Adipose tissue (tissue), 3 donors: ENCODE measurements around the gene RABGAP1. TPM values are rescaled to one million over a fixed set of nuclear protein-coding genes. Genes with fewer than 3 reads are reported as not detected.

ENCODE experiments used
- H3K27ac ChIP-seq: one replicate; pipeline ENCODE4 v1.5.1; 2013; ENCODE audit warnings: low read depth, low read length
- WGBS, 3 donors: extraction: QIAGEN DNeasy Blood & Tissue Kit; methylation state at CpG; one replicate each; pipeline ENCODE4 v1.1.7; 2013; 5-methylcytosine and 5-hydroxymethylcytosine counted together
- polyA plus RNA-seq, 3 donors: library from polyadenylated mRNA; stranded (reverse); fragments of 200-250 nt; gene quantifications; one replicate each; pipeline ENCODE4 v1.2.3, GENCODE V29; 2013
- donor health status: healthy with polysubstance abuse.
- donor health status: Bipolar disorder and iron deficiency.
- donor health status: healthy.

RABGAP1 gene
- polyA plus RNA-seq, 3 donors: 7.9 to 16.5 (median 16.1) TPM

DNA sequence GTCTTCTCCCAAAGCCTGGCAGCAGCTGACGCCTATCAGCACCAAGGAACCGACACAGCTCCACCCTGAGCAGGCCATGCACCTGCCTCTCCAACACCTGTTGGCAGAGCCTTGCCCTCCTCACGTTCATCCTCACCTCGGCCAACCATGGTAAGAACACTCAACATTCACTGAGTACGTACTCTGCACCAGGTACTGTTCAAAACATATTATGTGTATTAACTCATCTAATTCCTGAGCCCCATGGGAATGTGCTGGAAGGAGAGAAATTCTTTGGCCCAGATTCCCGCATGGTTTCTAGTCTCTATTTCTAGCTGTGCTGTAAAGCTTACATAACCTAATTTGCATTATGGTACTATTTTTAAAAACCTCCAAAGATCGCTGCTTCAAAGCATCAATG, 178.7 kb downstream of the RABGAP1 start:
- H3K27ac ChIP-seq: no peak overlapping the region
- WGBS, 3 donors: 73 to 76% (median 75%) methylated on average over 7 of the region's 7 CpGs

DNA sequence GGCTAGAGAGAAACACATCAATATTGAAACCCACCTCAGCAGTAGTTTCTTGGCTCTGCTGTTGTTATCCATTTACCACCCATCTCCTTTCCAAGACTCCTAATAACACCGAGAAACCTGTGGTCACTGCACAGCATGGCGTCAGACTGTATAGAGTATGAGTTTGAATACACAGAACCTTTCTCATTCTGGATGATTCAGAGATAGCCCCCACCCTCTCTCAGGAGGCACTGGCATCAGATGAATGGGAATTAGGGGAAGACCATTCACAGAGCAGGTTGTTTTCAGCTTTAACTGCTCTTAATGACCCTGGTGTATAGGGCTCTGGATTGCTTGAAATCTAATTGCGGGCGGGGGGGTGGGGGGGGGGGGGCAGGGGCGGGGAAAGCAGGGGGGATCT, 179.3 kb downstream of the RABGAP1 start:
- WGBS, 3 donors: 79 to 88% (median 81%) methylated on average over 5 of the region's 5 CpGs
- H3K27ac ChIP-seq: no peak overlapping the region

DNA sequence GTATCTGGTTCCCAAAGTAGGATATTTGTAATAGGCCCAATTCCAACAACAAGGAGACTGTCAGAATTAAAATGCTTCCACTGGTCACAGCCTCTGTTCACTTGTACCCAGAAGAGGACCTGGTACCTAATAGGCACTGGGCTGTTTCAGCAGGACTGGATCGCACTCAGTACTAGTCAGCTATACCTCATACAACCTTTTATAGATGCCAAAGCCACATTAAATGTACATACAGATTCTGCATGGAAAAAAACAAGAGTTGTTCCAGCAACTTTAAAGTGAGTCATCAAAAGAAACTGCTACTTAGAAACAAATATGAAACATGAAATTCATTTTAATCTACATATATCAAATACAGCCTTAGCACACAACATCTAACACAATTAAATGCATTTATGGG, 180.1 kb downstream of the RABGAP1 start:
- H3K27ac ChIP-seq: no peak overlapping the region

DNA sequence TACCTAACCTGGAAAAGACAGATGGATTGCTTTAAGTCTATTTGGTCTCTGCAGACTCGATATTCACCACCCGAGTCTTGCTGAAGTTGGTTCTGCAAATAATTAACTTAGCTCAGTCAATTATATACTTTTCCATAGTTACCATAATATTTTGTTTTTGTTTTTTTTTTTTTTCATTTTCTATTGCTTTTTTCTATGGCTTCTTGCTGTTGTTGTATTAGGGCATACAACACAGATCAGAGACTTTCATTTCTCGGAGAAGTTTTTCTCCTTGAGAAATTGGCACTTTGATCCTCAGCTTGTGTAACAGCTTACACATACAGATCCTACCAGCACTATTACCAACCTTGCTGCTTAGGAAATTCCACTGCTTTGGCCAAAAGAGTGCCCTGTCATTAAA, 180.6 kb downstream of the RABGAP1 start:
- H3K27ac ChIP-seq: no peak overlapping the region

More for the DNA sequence above, 180.1 kb downstream of the RABGAP1 start:
- WGBS, 3 donors: 86 to 98% (median 97%) methylated on average over 1 of the region's 1 CpG

DNA sequence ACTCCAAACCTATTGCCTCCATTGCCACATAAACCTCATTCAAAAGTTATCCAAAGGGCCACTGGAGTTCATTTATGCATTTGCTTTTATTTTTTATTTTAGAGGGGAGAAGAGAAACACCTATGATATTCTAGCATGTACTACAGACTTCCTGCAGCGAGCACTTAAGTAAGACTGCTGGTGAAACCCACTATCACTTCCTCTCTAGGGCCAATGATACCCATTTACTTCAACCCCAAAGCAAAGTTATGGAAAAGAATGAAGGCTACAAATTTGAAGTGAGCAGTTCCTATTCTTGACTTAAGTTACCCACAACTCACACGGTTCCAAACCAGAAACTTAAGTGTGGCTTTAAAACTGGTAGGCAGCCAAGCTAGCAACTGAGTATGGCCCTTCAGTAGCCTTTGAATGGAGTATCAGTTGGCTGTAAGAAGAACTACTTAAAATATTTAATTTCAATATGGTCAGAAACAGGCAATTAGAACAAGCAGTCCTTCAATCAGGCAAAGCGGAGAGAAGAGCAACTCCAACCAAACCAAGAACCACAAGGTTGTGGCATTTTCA, 186.8 kb downstream of the RABGAP1 start:
- H3K27ac ChIP-seq: no peak overlapping the region
- WGBS, 3 donors: 74 to 97% (median 81%) methylated on average over 3 of the region's 3 CpGs

More for the DNA sequence above, 180.6 kb downstream of the RABGAP1 start:
- 44 to 93% (median 91%) methylated on average over 3 of the region's 3 CpGs for WGBS, 3 donors

DNA sequence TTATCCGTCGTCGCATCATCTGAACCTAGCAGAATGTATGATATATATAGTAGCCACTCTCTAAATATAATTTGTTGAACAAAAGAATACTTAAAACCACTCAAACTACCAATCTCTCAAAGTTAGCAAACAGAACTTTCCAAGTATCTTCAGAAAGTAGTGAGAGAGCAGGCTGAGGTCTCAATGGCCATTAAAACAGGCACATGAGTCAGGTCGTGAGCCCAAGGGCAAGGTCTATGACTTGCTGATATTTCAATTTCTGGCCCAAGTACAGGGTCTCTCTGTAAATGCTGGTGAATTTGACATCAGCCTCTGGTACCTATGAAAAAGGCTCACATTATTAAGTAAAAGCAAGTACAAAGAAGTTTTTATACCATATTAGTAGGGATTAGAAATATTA, 187.8 kb downstream of the RABGAP1 start:
- no peak overlapping the region for H3K27ac ChIP-seq
- WGBS, 3 donors: 96 to 98% (median 97%) methylated on average over 4 of the region's 4 CpGs

DNA sequence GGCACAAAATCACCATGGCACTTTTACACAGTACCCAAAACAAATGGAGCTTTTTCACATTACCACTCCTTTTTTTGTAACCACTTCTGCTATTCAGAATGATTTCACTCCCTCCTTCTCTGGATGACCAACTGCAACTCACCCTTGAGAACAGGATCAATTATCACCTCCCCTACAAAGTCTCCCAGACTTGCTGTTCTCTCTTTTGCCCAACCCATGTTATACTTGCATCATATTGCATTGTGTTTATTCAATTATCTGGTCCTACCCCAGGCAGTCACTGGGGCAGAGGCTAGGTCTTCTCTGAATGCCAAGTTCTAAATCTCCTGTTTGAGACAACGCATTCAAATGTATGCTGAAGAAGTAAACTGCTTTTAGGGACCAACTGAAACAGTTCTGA, 188.6 kb downstream of the RABGAP1 start:
- 88 to 92% (median 90%) methylated on average over 1 of the region's 1 CpG for WGBS, 3 donors
- no peak overlapping the region for H3K27ac ChIP-seq

DNA sequence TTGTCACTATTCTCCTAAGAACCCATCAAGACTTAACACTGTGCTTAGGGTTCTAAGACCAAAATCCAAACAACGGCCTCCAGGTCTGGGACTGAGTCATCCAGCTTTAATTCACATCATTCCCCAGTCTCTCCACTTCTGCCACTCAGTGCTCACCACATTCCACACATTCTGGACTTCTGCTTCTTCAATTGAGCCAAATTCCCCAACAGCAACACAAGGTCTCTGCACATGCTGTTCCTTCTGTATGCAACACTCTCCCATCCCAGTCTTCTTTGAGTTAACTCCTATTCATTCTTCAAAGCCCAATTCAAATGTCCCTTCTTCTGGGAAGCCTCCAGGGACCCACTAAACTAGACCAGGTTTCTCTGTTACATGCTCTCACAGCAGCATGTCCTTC, 190.4 kb downstream of the RABGAP1 start:
- WGBS, 3 donors: 82 to 100% (median 90%) methylated on average over 1 of the region's 1 CpG
- H3K27ac ChIP-seq: no peak overlapping the region

DNA sequence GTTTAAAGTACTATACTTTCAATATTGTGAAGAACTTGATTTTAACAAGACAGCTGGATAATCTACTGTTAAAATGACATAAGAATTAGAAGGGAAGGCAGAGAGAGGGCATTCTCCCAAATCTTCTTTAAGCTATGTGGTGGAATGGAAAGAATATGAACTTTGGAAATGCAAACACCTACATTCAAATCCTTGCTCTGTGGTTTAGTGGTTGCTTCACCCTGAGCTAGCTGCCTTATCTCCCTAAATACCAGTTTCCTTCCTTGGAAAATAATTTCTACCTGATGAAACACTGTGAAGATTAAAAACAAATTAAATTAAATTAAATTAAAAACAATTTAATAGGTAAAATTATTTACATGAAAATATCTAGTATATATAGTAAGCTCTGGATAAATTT, 191.2 kb downstream of the RABGAP1 start:
- H3K27ac ChIP-seq: no peak overlapping the region

DNA sequence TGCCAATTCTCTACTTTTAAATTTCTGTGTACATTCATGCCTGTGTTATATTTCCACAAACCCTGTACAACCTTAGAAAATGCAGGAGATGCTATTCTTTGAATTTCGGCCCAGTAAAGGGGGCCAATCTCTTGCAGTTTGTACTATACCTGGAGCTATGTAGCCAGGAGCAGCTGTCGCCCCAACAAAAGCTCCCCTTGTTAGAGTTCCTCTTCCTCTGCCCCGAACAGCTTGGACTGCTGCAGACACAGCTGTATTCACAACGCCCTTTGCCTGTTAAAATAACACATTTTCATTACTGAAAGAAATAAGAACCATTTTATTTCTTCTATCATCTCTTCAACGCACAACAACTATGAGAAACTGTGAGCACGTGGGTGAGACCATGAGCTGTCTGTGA, 191.9 kb downstream of the RABGAP1 start:
- H3K27ac ChIP-seq: no peak overlapping the region
- WGBS, 3 donors: 90 to 95% (median 92%) methylated on average over 6 of the region's 6 CpGs

DNA sequence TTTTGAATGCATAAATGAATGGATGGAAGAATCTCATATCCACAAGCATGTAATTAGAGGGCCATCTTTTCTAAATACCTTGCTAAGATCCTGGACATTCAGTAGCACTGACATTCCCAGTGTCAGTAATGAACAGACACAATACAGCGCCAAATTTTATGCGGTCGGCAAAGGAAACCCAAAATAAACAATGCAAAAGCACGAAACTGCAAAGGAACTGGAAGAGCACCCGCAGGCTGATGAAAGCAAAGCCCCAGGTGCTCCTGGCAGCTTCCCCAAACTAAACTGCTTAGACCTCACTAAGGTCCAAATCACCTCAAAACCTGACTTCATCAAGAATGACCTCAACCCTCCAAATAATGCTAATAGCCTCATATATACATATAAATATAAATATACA, 194.6 kb downstream of the RABGAP1 start:
- no peak overlapping the region for H3K27ac ChIP-seq
- 90 to 95% (median 92%) methylated on average over 5 of the region's 5 CpGs for WGBS, 3 donors

DNA sequence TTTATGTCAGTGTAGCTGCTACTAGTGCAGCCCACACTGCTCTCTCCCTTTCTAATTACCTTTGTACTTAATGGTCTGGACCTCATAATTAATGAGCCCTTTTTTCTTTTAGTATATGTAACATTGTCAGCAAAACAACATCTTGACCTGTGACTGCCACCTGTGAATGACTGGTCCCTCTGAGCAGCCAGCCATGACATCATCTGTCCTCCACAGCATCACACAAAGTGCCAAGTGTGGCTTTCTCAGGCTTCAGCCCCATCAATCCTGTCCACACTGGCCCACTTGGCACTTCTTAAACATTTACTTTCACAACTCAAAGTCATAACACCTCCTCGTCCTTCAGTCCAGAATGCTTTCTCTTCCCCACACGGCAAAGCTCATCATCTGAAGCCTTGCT, 197.3 kb downstream of the RABGAP1 start:
- no peak overlapping the region for H3K27ac ChIP-seq
- WGBS, 3 donors: 74 to 96% (median 90%) methylated on average over 2 of the region's 2 CpGs

DNA sequence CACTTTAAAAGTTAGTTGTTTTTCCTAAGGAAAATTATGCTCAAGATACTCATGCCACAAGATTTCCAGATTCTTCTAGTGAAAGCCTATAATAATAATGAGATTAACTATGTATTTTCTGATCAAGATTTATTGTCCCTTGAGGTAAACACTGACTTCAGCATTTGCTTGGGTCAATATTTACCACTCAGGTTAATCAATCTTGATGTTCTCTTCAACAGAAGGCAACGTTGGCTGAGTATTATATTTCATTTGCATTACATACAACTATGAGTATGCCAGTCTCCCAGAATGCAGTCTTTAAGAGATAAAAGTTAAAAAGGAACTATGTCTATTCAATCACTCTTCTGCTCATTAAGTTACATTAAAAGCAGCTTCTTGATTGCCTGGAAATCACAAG, 208.2 kb downstream of the RABGAP1 start:
- WGBS, 3 donors: 15 to 70% (median 58%) methylated on average over 1 of the region's 1 CpG
- H3K27ac ChIP-seq: no peak overlapping the region

DNA sequence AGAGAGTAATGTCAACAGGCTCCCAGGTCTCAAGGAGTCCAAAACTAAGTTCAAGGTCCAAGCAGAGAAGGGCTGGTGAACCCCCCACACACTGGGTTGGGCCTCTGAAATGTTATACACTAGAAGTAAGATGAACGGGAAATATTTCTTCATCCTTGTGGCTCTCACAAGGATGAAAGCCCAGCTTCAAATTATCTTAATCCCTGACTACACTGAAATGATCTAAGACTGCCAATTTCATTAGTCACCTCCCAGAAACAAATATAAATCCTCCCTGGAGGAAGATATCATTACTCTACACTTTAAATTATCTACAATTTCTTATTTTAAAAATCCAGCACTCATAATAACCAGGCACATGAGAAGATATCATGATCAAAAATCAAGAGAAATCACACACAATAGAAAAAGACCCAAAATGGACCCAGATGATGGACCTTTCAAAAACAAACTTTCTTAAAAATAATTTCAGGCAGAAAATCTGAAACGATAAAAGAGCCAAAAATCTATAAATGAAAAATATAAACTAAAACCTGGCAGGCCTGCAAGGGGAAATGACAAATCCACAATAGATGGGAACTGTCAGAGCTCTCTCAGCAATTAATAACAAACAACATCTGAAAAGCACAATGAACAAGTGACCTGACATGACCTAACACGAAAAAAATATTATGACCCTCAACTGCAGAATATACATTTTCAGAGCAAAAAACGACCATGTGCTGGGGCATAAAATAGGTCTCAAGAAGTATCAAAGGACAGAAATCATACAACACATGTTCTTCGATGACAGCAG, 210.1 kb downstream of the RABGAP1 start:
- whole genome bisulfite sequencing, 3 donors: 87% methylated on average over 5 of the region's 5 CpGs

More for the DNA sequence above, 210.1 kb downstream of the RABGAP1 start:
- H3K27ac ChIP-seq: no peak overlapping the region

Other genes starting within 250 kb of the RABGAP1 start
- gene OR1L4, start 217.0 kb upstream of the RABGAP1 start, polyA plus RNA-seq: not detected
- not detected for gene OR1L6, start 198.7 kb upstream of the RABGAP1 start, polyA plus RNA-seq
- under 1 TPM in 1 of 3 donors, not detected in 2; 0.34 TPM for gene OR5C1, start 152.1 kb upstream of the RABGAP1 start, polyA plus RNA-seq
- gene OR1K1, start 140.9 kb upstream of the RABGAP1 start, polyA plus RNA-seq: not detected
- 10 to 100 TPM in 1 of 3 donors, 1 to 10 TPM in 2; 4.3 to 12.1 (median 7.1) TPM for gene PDCL, start 112.4 kb upstream of the RABGAP1 start, polyA plus RNA-seq
- 10 to 100 TPM in 1 of 3 donors, 1 to 10 TPM in 2; 4.7 to 11.7 (median 9.8) TPM for gene RC3H2, start 35.7 kb upstream of the RABGAP1 start, polyA plus RNA-seq
- 1 to 10 TPM; 1.9 to 3.3 (median 2.3) TPM for gene ZBTB6, start 27.7 kb upstream of the RABGAP1 start, polyA plus RNA-seq
- gene ZBTB26, start 9.5 kb upstream of the RABGAP1 start, polyA plus RNA-seq: 1 to 10 TPM; 2.0 to 2.2 (median 2.1) TPM
- gene GPR21, start 92.6 kb downstream of the RABGAP1 start, polyA plus RNA-seq: under 1 TPM in 2 of 3 donors, not detected in 1; 0.07 to 0.37 TPM